Activated B cell treated with CpG ODN at 0.5 μM for 24 hours (primary cell): ENCODE results near the gene ODAPH. TPM values are rescaled to one million over a fixed set of nuclear protein-coding genes. Genes with fewer than 3 reads are reported as not detected.
"Not testable (repeated sequence)": the region's sequence is repeated elsewhere in the genome, so short reads cannot be mapped to it uniquely, and the experiment has no call there.

Experiments used
- ATAC-seq: fragments of 200-7000 bp; cut with Tn5 transposase; one replicate; pipeline ENCODE4 v1.10.0; 2021; ENCODE audit warnings: low read depth, mild to moderate bottlenecking, moderate library complexity
- CTCF ChIA-PET: fragments of 350-600 bp; sonication (Branson Sonifier 250); formaldehyde crosslinking; loops from one replicate; lab custom pipeline; 2021; ENCODE audit warnings: antibody characterized with exemption; lab: Charles Lee
- POLR2A ChIA-PET: fragments of 350-600 bp; sonication (Branson Sonifier 250); formaldehyde crosslinking; loops from one replicate; lab custom pipeline; 2021; ENCODE audit warnings: antibody characterized with exemption; lab: Charles Lee
- DNase-seq: peaks from one replicate; pipeline ENCODE4 v3.0.0; 2022
- H3K27ac Mint-ChIP-seq: one replicate; pipeline ENCODE4 v1.8.0; 2020; ENCODE audit warnings: mixed read lengths
- H3K27me3 Mint-ChIP-seq: one replicate; pipeline ENCODE4 v1.8.0; 2021; ENCODE audit warnings: mixed read lengths
- H3K36me3 Mint-ChIP-seq: one replicate; pipeline ENCODE4 v1.8.0; 2021; ENCODE audit warnings: low read depth, mixed read lengths
- H3K4me1 Mint-ChIP-seq: one replicate; pipeline ENCODE4 v1.8.0; 2021; ENCODE audit warnings: mixed read lengths
- H3K4me3 Mint-ChIP-seq: one replicate; pipeline ENCODE4 v1.8.0; 2020; ENCODE audit warnings: mild to moderate bottlenecking, mixed read lengths
- H3K9me3 Mint-ChIP-seq: one replicate; pipeline ENCODE4 v1.8.0; 2020; ENCODE audit warnings: mixed read lengths
- CTCF ChIP-seq: fragments of 200-600 bp; IDR thresholded peaks from one replicate; pipeline ENCODE4 v1.8.0; 2022; ENCODE audit warnings: antibody characterized with exemption, mild to moderate bottlenecking
- intact Hi-C: fragments of 100-400 bp; cut with micrococcal nuclease; formaldehyde crosslinking; loops from one replicate; pipeline ENCODE4 v1.15.1; 2024
- total RNA-seq: library from RNA; stranded (reverse); gene quantifications from 2 replicates; pipeline ENCODE4 v1.2.3, GENCODE V29; 2022

ODAPH gene, protein sequence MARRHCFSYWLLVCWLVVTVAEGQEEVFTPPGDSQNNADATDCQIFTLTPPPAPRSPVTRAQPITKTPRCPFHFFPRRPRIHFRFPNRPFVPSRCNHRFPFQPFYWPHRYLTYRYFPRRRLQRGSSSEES
- total RNA-seq: not detected in 2 replicates

DNA sequence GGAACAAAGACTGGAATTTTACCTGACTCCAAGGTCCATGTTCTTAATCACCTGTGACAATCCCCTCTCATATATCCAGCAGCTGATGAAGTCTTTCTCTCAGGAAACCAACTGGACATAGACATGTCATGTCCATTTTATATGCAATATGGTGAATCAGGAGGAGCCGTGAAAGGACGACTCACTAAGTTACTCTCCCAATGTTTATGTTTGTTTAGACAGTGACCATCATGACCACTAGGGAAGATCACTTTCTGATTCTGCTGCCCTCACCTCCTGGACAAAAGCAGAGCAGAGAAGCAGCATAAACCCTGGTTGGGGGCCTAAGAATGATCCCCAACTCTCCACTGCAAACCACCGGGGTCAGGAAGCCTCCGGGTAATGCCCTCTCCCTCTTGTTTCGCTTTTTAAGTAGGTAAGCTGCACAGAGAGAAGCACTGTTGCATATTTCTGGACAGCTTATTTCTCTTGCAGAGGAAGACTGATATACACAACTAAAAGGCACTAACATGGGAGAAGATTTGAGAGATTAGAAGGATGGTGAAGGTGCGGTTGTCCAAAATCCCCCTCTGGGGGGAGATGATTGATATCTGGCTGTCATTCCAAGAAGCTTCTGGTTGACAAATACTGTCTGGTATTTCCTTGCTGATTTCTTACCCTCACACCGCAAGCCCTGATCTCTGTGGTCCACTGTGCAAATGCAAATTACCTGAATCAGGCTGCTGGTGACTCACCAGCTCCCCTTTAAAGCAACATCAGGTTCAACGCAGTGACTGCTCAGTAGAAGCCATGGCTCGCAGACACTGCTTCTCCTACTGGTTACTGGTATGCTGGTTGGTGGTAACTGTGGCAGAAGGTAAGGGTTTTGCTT lies at the start of gene ODAPH:
Gene ODAPH, plus strand, starts transcription at position 773 of the 871 bp plus-strand sequence. Its CDS starts 17 bp downstream, at position 790.
- CTCF ChIA-PET: no interaction called here
- Mint-ChIP-seq H3K9me3 (no peaks in the 10 kb centered on the region), H3K27me3 (peaks cover 4% of the 10 kb centered on the region), H3K27ac (no peak within 1 kb of the TSS), H3K4me3 (no peak within 1 kb of the TSS), H3K4me1 (peaks cover 17% of the 10 kb centered on the region), H3K36me3 (no peaks in the 10 kb centered on the region)
- DNase-seq (no peak), ATAC-seq (peak; percentile 91)
- intact Hi-C loops: no loop called here
- TF ChIP-seq CTCF: no peak
- POLR2A ChIA-PET: interaction anchor here (1.3 kb wide), 1 partner anchor 41 kb away, joined by 7 read pairs; the partner anchor contains the start of genes RCHY1 and THAP6

- intact Hi-C loops, H3K27ac Mint-ChIP-seq, POLR2A ChIA-PET: not testable (repeated sequence)
Measured at GRCh38 chr4:75509592-75509991, 46.3 kb upstream of the ODAPH start.

DNA sequence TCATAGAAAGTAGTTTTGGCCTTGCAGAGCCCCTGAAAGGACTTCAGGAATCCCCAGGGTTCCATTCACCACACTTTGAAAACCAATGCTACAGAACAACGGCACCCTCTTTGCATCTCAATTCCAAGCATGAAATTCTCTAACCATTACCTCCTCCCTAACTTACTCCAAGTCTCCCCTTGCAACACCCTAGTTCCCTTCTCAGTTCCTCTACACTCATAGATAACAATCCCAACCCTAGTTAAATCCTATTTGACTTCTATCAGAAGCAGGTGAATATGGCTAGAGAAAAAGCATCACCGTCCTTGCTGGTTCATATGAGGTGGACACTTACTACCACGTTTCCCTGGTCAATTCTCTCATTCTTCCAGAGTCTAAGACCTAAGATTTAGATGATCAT lies 44.0 kb upstream of the ODAPH start:
- Mint-ChIP-seq H3K36me3 (peaks cover 41% of the 10 kb centered on the region), H3K4me3 (no peak overlapping the region), H3K4me1 (peaks cover 34% of the 10 kb centered on the region), H3K9me3 (peaks cover 3% of the 10 kb centered on the region), H3K27ac (no peak overlapping the region), H3K27me3 (no peaks in the 10 kb centered on the region)
- ATAC-seq (no peak), DNase-seq (no peak)
- CTCF ChIA-PET: no interaction called here
- POLR2A ChIA-PET: interaction anchor here (0.7 kb wide), 1 partner anchor 20 kb away, joined by 4 read pairs; no protein-coding TSS in a partner anchor
- intact Hi-C loops: loop anchor here (10.0 kb wide), 3 partner anchors 407 to 1563 kb away; partner anchors contain the start of genes CCNI and SCARB2
- TF ChIP-seq CTCF: no peak

More at GRCh38 chr4:75509592-75509991, 46.3 kb upstream of the ODAPH start:
- DNase-seq, H3K27me3 Mint-ChIP-seq, CTCF ChIA-PET, ATAC-seq, H3K4me3 Mint-ChIP-seq, H3K9me3 Mint-ChIP-seq: not testable (repeated sequence)
- Mint-ChIP-seq H3K36me3 (peaks cover 54% of the 10 kb centered on the region), H3K4me1 (peaks cover 22% of the 10 kb centered on the region)

DNA sequence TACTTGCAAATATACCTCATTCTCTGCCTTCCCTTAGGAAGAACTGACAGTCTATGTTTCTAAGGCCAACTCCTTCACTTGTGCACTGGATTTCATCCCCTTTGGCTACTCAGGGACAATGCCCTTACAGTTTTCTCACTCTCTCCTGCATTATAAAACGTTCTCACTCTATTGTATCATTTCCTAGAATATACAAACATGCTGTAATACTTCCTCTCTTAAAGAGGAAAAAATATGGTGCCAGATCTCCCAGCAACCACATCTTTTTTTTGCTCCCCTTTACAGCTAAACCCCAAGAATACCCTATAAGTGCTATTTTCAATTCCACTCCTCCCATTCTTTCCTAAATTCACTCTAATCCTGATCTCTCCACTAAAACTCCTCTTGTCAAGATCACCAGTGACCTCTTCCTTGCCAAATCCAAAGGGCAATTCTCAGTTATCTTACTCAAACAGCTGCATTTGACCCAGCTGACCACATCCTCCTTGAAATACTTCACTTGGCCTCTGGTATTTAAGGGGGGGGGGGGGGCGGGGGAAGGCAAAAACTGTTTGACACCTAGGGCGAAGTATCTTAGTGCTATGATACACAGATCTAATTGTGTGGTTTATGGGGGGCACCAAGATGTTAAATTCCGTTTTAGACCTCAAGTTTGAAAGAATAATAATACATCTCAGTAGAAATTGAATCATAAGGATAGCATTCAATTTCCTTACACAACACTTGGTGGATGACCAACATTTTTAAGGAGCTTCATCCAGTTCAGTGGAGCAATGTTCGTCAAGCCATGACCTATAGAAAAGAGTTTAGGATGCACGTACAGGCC lies 43.3 kb upstream of the ODAPH start:
- intact Hi-C loops: loop anchor here (10.0 kb wide), 3 partner anchors 408 to 1562 kb away; partner anchors contain the start of genes CCNI and SCARB2
- Mint-ChIP-seq H3K4me1 (peaks cover 36% of the 10 kb centered on the region), H3K27ac (no peak overlapping the region), H3K9me3 (peaks cover 3% of the 10 kb centered on the region), H3K36me3 (peaks cover 41% of the 10 kb centered on the region), H3K4me3 (no peak overlapping the region), H3K27me3 (no peaks in the 10 kb centered on the region)
- ATAC-seq: no peak
- POLR2A ChIA-PET: interaction anchor here (0.7 to 2.5 kb wide), 3 partner anchors 212 to 428 kb away, joined by 4 to 12 read pairs (median 4); partner anchors contain the start of genes NAAA and USO1
- CTCF ChIA-PET: interaction anchor here (1.6 kb wide), 1 partner anchor 637 kb away, joined by 4 read pairs; no protein-coding TSS in a partner anchor
- no peak for TF ChIP-seq CTCF
- no peak for DNase-seq

DNA sequence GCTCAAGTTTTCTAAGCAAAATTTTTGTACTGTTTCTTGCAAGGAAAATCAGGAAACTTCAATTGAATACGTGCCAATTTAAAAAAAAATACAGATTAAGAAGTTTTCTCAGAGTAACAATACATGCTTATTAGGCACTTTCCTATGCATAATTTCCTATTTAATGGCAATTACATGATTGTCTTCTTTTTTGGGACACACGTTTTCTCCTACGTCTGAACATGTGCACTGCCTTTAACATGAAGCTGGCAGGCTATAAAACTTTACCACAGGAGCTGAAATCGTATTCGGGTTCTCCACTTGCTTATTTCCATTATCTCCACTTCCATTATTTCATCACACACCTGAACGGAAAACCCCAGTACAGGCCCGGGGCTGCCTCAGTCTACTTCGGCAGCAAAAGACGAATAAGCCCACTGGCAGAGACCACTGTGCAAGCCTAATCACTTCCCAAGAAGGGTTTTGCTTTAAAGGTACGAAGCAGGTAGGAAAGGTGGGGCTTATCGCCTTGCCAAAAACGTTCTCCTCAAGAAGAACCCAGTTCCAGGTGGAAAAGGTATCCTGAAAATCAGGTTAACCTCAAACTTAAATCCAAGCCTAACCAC lies 42.2 kb upstream of the ODAPH start:
- Mint-ChIP-seq H3K36me3 (peaks cover 45% of the 10 kb centered on the region), H3K4me1 (peaks cover 38% of the 10 kb centered on the region), H3K9me3 (peaks cover 3% of the 10 kb centered on the region), H3K27me3 (no peaks in the 10 kb centered on the region), H3K27ac (peak overlapping the region; percentile 95), H3K4me3 (no peak overlapping the region)
- TF ChIP-seq CTCF: no peak
- ATAC-seq (no peak), DNase-seq (peak; percentile 14)
- POLR2A ChIA-PET: interaction anchor here (1.0 to 2.5 kb wide), 11 partner anchors 8 to 1561 kb away, joined by 3 to 22 read pairs (median 4); partner anchors contain the start of genes NAAA, ODAPH, PARM1 and USO1
- intact Hi-C loops: loop anchor here (1.0 to 10.0 kb wide), 10 partner anchors 117 to 1561 kb away; partner anchors contain the start of genes AREG, CCNI, CDKL2 and G3BP2
- CTCF ChIA-PET: interaction anchor here (1.6 to 1.7 kb wide), 2 partner anchors 580 to 638 kb away, joined by 4 read pairs; partner anchors contain the start of gene PARM1
